ENCODE measurements around the gene TTC34. TPM values are rescaled to one million over a fixed set of nuclear protein-coding genes. Genes with fewer than 3 reads are reported as not detected.

The TTC34 gene
- total RNA-seq, 1 experiment from 2014 or later = 1.3 TPM

DNA sequence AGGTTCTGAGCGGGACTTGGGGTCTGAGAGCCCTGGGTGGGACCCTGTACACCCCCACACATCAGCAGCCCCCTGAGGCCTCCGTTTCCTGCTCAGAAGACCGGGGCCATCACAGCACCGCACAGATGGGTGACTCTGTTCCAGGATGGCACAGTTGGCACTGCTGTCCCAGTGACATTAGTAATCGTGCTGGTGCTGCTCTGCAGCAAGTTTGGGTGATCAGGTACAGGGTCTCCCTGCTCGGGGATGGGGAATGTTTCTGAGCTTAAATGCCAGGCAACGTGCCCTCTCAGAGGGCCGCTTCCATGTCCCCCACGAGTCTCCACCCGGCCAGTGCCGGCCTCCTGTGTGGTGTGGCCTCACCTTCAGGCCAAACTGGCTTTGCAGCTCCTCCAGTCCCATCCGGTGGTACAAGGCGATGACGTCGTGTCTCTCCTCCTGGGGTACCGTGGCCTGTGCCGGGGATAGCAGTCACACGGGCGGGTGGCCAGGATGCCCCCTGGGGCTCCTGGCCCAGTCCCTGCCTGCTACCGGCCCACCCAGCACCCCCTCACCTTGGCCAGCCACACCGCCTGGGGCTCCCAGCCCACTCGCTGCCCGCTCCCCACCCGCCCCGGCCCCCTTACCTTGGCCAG lies 197.9 kb downstream of the TTC34 start:
- intact Hi-C loops (cut with micrococcal nuclease) = no loop called here
- no peaks in the 10 kb centered on the region for H4K20me1 ChIP-seq (ENCODE audit: insufficient read depth)
- H2AFZ ChIP-seq (ENCODE audit: low read depth, low read length, poor library complexity, severe bottlenecking) = no peak overlapping the region
- TF ChIP-seq CEBPB (IDR thresholded peaks at IDR 0.05; ENCODE audit: low read depth) (no peak), TCF7L2 (IDR thresholded peaks at IDR 0.05; ENCODE audit: borderline replicate concordance, extremely low read depth, insufficient read depth, insufficient read length) (no peak), POLR2AphosphoS5 (IDR thresholded peaks at IDR 0.05; ENCODE audit: low read depth, low read length) (no peak), EZH2phosphoT487 (IDR thresholded peaks at IDR 0.05; ENCODE audit: borderline replicate concordance) (no peak), FOSL1 (IDR thresholded peaks at IDR 0.05; ENCODE audit: low read depth) (no peak), EGR1 (IDR thresholded peaks at IDR 0.05; ENCODE audit: low read depth) (no peak), JUND (IDR thresholded peaks at IDR 0.05) (no peak), ZNF274 (IDR thresholded peaks at IDR 0.05; ENCODE audit: low read depth, low read length) (no peak), POLR2A (IDR thresholded peaks at IDR 0.05; ENCODE audit: borderline replicate concordance, extremely low read depth, insufficient read depth, insufficient read length) (no peak), EZH2 (IDR thresholded peaks at IDR 0.05) (no peak), ZBTB33 (IDR thresholded peaks at IDR 0.05; ENCODE audit: extremely low read depth, insufficient replicate concordance, low read length) (no peak), YY1 (IDR thresholded peaks at IDR 0.05; ENCODE audit: extremely low read depth, insufficient replicate concordance, low read depth, low read length) (no peak), CBX3 (IDR thresholded peaks at IDR 0.05; ENCODE audit: low read depth) (no peak)
- TF ChIP-seq, protein P1, sequence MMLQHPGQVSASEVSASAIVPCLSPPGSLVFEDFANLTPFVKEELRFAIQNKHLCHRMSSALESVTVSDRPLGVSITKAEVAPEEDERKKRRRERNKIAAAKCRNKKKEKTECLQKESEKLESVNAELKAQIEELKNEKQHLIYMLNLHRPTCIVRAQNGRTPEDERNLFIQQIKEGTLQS (IDR thresholded peaks at IDR 0.05) = no peak
- H3K4me2 ChIP-seq (ENCODE audit: low read length) = no peak overlapping the region
- H3K4me1 ChIP-seq (ENCODE audit: control insufficient read depth in 1 of 2, insufficient read depth in 2 of 2, low read length in 2 of 2) = no peaks in the 10 kb centered on the region
- H3K27me3 ChIP-seq (ENCODE audit: insufficient read depth, low read length) = 0 out of 2 replicates have a peak, but pooled peaks cover 5% of the 10 kb centered on the region
- no peaks in the 10 kb centered on the region for H3K9me3 ChIP-seq (ENCODE audit: control insufficient read depth in 1 of 2, insufficient read depth in 1 of 2, low read depth in 1 of 2, low read length in 2 of 2)
- ChIA-PET POLR2A (no interaction called here), CTCF (no interaction called here), RAD21 (ENCODE audit: low non-redundant PET in 1 of 2, low total read pairs in 2 of 2, uncharacterized antibody in 2 of 2, unreplicated experiment in 2 of 2) (no interaction called here)
- no peak overlapping the region for H3K27ac ChIP-seq (ENCODE audit: low read depth, low read length)
- no TSS peak for BruUV-seq (replicated peaks)
- no peak for DNase-seq (ENCODE audit: low read depth, low spot score)
- no peak overlapping the region for H3K9ac ChIP-seq (ENCODE audit: low read length)
- H3K4me3 ChIP-seq (replicated peaks in 1 of 2; ENCODE audit: low read depth in 1 of 2, low read length in 2 of 2) = no peak overlapping the region
- ATAC-seq = no peak
- no peaks in the 10 kb centered on the region for H3K9me2 ChIP-seq (ENCODE audit: insufficient read depth)
- H3K36me3 ChIP-seq (ENCODE audit: control insufficient read depth in 1 of 2, insufficient read depth in 2 of 2, low read length in 2 of 2) = no peaks in the 10 kb centered on the region
- H3K79me2 ChIP-seq (ENCODE audit: insufficient read depth, low read length) = no peaks in the 10 kb centered on the region
